Kidney epithelial cell (primary cell): ENCODE data around the gene AKAP9. TPM values are rescaled to one million over a fixed set of nuclear protein-coding genes. Genes with fewer than 3 reads are reported as not detected.

ENCODE experiments used
- DNase-seq: peaks from one replicate; pipeline ENCODE4 v3.0.0-alpha.2; 2010; ENCODE audit warnings: low read depth
- H3K27me3 ChIP-seq: 2 replicates; pipeline ENCODE4 v1.6.0; 2011; ENCODE audit warnings: low read length; ENCODE audit not compliant: control insufficient read depth, insufficient read depth
- H3K36me3 ChIP-seq: 2 replicates; pipeline ENCODE4 v1.5.1; 2011; ENCODE audit warnings: low read length; ENCODE audit not compliant: control insufficient read depth, insufficient read depth
- H3K4me3 ChIP-seq: 2 replicates; pipeline ENCODE4 v1.5.1; 2011; ENCODE audit warnings: low read depth, mild to moderate bottlenecking, control low read depth, low read length
- total RNA-seq: library from RNA; depleted of rRNA; stranded (reverse); fragments of >200 nt; gene quantifications from 2 replicates; pipeline ENCODE4 v1.2.3, GENCODE V29; 2015
- TF ChIP-seq, protein P1 (sequence below): IDR thresholded peaks from 2 replicates; pipeline ENCODE4 v1.5.1; 2011; ENCODE audit warnings: mild to moderate bottlenecking, moderate library complexity, low read length, control low read depth, inconsistent platforms; ENCODE audit not compliant: insufficient read depth, poor library complexity, severe bottlenecking

AKAP9 gene
- total RNA-seq, 1 donor from 2014 or later: 36.2 TPM

DNA sequence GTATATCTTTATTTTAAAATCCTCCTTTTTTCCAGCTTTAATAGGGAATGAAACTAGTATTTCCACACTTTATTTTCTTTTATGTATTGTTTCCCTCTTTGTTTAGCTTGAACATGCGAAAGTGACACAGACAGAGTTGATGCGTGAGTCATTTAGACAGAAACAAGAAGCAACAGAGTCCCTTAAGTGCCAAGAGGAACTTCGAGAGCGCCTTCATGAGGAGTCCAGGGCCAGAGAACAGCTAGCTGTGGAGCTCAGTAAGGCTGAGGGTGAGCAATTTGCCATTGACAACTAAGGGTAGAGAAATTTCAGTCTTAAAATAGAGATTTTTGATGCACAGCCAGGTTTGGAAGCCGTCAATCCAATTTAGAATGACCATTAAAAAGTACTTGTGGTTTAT is 120.5 kb downstream of the AKAP9 start:
- TF ChIP-seq, protein P1, sequence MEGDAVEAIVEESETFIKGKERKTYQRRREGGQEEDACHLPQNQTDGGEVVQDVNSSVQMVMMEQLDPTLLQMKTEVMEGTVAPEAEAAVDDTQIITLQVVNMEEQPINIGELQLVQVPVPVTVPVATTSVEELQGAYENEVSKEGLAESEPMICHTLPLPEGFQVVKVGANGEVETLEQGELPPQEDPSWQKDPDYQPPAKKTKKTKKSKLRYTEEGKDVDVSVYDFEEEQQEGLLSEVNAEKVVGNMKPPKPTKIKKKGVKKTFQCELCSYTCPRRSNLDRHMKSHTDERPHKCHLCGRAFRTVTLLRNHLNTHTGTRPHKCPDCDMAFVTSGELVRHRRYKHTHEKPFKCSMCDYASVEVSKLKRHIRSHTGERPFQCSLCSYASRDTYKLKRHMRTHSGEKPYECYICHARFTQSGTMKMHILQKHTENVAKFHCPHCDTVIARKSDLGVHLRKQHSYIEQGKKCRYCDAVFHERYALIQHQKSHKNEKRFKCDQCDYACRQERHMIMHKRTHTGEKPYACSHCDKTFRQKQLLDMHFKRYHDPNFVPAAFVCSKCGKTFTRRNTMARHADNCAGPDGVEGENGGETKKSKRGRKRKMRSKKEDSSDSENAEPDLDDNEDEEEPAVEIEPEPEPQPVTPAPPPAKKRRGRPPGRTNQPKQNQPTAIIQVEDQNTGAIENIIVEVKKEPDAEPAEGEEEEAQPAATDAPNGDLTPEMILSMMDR: no peak
- DNase-seq: no peak
- H3K27me3 ChIP-seq: no peaks in the 10 kb centered on the region
- H3K4me3 ChIP-seq: no peak overlapping the region
- H3K36me3 ChIP-seq: no peaks in the 10 kb centered on the region

DNA sequence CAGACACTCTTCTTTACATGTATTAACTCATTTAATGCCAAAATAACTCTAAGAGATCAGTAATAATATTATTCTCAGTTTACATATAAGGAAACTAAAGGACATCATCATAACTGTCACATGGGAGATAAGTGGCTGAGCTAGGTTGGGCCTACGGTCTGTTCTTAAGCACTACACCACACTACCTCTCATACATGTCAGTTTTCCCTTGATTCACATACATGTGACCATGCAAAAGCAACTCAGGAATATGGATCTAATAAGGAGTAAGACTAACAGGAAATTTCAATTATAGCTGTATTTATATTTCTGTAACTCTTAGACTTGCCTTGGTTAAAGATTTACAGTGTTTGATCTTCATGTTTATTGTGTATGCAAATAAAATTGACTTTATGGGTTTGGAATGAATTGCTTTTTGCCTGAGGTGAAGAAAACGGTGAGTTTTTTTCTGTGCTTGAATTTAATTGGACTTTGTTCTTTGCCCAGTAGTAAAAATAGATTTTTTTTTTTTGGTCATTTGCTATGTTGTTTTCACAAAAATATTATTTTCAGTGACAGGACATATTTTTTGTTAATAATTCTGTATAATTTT is 123.9 kb downstream of the AKAP9 start:
- H3K36me3 ChIP-seq: peaks cover 2% of the 10 kb centered on the region
- no peak overlapping the region for H3K4me3 ChIP-seq
- DNase-seq: no peak
- TF ChIP-seq, protein P1: no peak
- no peaks in the 10 kb centered on the region for H3K27me3 ChIP-seq

DNA sequence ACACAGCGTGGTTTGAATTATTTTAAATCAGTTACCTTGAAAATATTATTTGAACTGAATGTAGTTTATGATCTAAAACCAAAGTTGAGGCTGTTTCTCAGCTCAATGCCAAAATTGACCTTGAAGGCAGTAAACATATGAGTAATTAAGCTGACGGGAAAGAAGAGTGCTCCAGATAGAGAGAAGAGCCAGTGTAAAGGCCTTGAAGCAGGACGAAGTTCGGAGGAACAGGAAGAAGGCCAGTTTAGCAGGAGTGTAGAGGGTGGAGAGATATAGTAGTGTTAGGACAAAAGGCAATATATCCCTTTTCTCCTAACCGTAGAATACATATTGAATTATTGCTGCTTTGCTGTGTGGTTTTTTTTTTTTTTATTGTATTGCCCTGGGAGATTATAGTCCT is 130.4 kb downstream of the AKAP9 start:
- TF ChIP-seq, protein P1: no peak
- no peaks in the 10 kb centered on the region for H3K27me3 ChIP-seq
- peaks cover 2% of the 10 kb centered on the region for H3K36me3 ChIP-seq
- no peak for DNase-seq
- no peak overlapping the region for H3K4me3 ChIP-seq

DNA sequence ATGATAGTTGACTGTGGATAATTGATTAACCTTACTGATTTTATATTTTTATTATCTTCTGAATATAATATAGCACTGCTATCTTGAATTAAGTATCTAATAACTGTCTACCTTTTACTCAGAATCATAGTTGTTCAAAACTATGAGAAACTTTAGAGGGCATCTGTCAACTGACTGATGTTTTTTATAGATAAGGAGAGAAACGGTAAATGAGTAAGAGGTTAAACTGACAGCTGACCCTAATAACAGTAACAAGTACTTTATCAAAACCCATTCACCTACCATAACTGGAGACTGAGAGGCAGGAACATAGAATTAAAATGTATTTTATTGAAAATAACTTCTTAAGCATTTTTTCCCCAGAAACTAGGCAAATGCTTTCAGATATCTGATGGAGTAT is 131.5 kb downstream of the AKAP9 start:
- Histone ChIP-seq H3K36me3 (peaks cover 2% of the 10 kb centered on the region), H3K4me3 (no peak overlapping the region), H3K27me3 (no peaks in the 10 kb centered on the region)
- no peak for DNase-seq
- TF ChIP-seq, protein P1: no peak

DNA sequence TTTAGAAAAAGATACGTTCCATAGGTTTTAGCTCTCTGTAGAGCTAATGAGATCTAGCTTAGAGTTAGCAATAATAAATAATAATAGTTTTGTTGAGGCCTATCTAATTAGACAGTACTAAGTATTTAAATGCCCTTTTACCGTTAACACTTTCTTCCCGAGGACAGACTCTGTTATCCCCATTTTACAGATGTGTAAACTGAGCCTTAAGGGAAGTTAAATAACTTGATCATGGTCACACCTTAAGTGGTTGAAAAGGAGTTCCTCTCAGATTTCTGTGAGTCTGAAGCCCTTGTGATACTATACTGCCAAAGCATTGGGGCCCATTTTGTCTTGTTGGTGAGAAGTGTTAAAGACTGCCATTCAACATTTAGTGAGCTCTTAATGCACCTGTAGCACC is 132.0 kb downstream of the AKAP9 start:
- H3K4me3 ChIP-seq: no peak overlapping the region
- no peaks in the 10 kb centered on the region for H3K36me3 ChIP-seq
- TF ChIP-seq, protein P1: no peak
- no peak for DNase-seq
- no peaks in the 10 kb centered on the region for H3K27me3 ChIP-seq
